GM19025 (cell line): ENCODE measurements around the gene BBX.

Experiments used
- ATAC-seq: cut with Tn5 transposase; IDR thresholded peaks from one replicate; pipeline ENCODE4 v1.9.1; 2021; ENCODE audit warnings: mild to moderate bottlenecking, low read depth, moderate library complexity; ENCODE audit not compliant: unreplicated experiment

Gene BBX

GRCh38 chr3:107643038-107643883 lies 120.5 kb downstream of the BBX start:
- ATAC-seq, result peak; percentile 64

GRCh38 chr3:107644631-107645030 lies 121.9 kb downstream of the BBX start:
- no peak for ATAC-seq

- no peak for ATAC-seq
These were observed 128.0 kb downstream of the BBX start for GRCh38 chr3:107650788-107651187.

DNA sequence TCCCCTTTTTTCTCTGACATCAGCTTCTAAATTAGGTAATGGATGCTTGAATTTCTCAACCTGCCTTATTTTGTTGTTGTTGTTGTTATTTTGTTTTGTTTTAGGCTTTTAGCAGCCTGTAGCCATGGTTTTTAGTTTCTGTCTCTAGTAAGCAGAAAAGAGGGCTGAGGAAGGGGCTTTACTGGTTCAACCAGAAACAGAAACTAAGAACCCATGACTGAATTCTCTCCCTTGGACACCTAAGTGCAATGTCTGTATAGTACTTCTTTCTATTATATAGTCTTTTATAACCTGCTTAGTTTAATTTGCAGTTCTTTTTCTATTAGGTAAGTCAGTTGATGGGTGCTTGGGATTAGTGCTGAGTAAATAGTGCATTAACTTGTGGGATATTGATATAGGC lies 129.0 kb downstream of the BBX start:
- no peak for ATAC-seq

GRCh38 chr3:107654218-107654617 lies 131.5 kb downstream of the BBX start:
- no peak for ATAC-seq

DNA sequence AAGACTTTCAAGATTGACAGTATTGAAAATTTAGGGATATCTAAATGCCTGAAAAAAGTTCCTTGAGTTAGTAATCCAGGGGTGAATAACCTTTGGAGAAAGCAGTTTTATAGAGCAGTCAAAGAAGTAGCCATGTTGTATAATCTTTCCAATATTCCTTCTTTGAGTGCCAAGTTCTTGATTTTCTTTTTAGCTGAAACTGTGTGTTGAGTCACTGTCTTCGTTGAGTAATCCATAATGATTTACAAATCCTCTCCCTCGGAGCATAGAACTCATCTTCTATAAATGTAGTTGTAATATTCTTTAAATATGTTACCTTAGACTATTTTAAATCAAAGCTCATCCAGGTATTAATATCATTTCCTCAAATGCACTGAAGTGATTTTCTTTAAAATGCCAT lies 135.2 kb downstream of the BBX start:
- ATAC-seq, result no peak

GRCh38 chr3:107660306-107660976 lies 137.7 kb downstream of the BBX start:
- ATAC-seq, result no peak

- ATAC-seq, result no peak
These were observed 138.8 kb downstream of the BBX start for GRCh38 chr3:107661447-107662123.

GRCh38 chr3:107662124-107662507 lies 139.4 kb downstream of the BBX start:
- ATAC-seq, result no peak

- no peak for ATAC-seq
These were observed 139.8 kb downstream of the BBX start for GRCh38 chr3:107662586-107662985.

- no peak for ATAC-seq
These were observed 140.5 kb downstream of the BBX start for GRCh38 chr3:107663266-107663665.

GRCh38 chr3:107664614-107665013 lies 141.9 kb downstream of the BBX start:
- no peak for ATAC-seq

DNA sequence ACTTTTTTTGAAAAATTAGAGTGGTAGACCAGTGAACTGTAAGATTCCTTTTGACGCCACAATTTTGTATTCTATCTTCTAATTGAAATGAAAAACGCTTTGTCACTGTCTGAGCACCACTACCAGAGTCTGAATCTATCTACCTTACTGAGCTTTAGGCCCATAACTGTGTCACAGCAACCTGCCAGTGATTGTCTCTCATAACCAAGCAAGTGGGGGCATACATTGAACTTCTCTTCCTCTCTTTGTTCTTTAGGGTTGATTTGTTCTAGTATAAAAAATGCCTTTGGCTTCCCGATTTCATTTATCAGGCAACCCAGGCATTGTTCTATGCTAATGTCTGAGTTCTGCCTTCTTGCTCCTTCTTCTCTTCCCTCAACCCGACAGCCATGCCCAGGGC lies 142.6 kb downstream of the BBX start:
- no peak for ATAC-seq

DNA sequence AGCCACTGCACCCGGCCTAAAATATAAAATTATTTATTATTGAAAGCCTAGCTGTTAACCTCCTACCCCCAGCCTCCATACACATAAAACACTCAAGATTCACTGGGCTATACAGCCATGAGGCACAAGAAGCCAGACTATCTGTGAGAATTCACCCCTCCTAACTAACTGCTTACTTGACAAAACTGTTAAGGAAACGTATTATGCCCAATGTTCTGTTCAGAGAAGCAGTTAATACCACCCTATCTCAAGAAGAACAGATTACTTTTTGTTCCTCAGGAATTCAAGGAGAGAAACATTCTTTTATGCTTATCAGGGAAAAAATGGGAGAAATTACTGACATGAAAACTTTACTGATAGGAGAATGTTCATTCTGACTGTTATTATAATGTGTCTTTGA lies 144.1 kb downstream of the BBX start:
- no peak for ATAC-seq

- ATAC-seq, result no peak
These were observed 145.7 kb downstream of the BBX start for GRCh38 chr3:107668416-107668815.

- ATAC-seq, result no peak
These were observed 146.2 kb downstream of the BBX start for GRCh38 chr3:107668963-107669362.

DNA sequence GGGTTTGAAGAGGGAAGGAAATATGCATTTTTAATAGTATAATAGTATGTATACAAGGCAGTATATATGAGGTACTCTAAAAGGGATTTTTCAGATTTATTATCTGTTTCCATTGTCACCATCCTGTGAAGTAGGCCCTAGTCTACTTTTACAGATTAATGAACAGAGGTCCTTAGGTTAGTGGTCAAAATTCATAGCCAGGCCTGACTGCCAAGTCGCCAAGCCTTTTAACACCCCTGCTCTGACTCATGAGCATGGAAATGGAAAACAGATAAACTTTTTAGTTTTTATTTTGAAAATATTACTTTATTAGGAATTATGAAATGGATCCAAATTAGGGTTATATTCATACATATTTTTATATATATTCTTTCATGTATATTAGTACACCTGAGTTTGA lies 146.9 kb downstream of the BBX start:
- no peak for ATAC-seq

DNA sequence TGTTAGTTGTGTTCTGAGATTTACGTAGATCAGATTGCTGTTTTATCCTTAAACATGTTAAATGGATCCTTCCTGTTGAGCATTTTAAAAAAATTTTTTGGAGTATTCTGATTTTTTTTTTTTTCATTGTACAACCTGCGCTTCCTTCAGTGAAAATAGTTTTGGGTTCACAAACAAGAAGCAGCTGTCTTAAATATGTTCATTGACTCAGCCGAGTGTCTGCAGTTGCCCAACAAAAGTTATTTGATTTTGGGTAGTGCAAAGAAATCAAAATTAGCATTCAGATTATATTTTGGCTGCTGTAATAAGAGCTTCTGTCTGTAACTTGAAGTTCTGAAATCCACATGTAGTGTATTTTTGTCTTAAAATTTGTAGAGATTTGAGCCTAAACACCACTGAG lies 148.2 kb downstream of the BBX start:
- no peak for ATAC-seq

DNA sequence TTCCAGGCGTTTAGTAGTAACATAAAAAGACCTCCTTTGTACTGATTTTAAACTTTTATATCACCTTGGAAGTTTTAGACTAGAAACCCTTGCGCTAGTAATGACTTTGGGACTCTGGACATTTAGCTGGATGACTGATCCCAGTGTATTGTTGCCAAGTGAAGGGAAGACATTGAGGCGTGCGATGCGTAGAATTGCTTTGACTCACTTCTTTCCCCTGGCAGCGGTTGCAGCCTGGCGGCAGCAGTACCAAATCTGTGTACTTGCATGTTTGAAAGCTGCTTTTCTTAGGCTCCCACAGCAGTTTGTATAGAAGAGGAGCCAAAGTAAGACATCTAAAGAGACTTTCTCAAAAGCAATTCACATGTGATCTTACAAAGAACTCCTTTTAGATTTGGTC lies 151.6 kb downstream of the BBX start:
- no peak for ATAC-seq

DNA sequence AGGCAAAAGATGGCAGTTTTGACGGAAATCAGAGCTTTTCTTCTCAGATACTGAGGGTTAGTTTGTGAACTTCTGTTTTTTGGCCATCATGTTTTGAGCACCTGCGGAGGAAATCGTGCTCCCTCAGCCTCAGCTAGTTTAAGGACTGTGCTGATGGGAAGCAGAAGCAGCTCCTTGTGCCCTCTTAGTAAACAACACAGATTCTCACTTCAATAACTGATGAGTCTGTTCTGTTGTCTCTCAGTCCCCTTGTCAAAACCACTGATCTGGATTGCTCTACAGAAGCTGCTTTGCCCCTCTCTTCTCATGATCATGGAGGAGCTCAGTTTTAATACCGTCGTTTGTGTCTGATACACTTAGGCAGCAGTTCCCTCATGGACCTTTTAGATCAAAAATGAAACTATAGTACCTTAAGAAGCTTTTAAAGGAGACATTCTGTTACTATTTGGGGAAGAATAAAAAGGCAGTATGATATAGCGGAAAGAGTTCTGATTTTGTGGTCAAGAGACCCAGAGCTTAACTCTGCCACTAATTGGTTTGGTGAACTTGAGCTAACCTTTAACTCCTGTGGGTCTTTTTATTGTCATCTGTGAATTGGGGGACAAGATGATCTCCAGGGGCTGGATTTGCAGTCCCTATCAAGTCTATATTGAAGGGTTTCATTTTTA lies 152.6 kb downstream of the BBX start:
- no peak for ATAC-seq
